ENCODE results near the gene PIK3C2G. TPM values are rescaled to one million over a fixed set of nuclear protein-coding genes. Genes with fewer than 3 reads are reported as not detected.
"Not testable (repeated sequence)": the region's sequence is repeated elsewhere in the genome, so short reads cannot be mapped to it uniquely, and the experiment has no call there.

The PIK3C2G gene
- total and polyA plus RNA-seq, 2 donors from 2014 or later = 4.4 to 5.8 TPM

GRCh38 chr12:18502422-18502968, 241.2 kb downstream of the PIK3C2G start:
- Histone ChIP-seq H3K27ac (ENCODE audit: low read depth in 2 of 2, low read length in 2 of 2) (no peak overlapping the region), H3K27me3 (ENCODE audit: control insufficient read depth, insufficient read depth, low read length) (no peaks in the 10 kb centered on the region), H3K9me3 (ENCODE audit: control insufficient read depth in 2 of 3, insufficient read depth in 1 of 3, low read length in 3 of 3) (no peaks in the 10 kb centered on the region), H3K36me3 (ENCODE audit: control insufficient read depth in 2 of 3, insufficient read depth in 3 of 3, low read length in 3 of 3) (no peaks in the 10 kb centered on the region), H3K9ac (ENCODE audit: low read length in 3 of 3) (no peak overlapping the region), H3K4me1 (ENCODE audit: control insufficient read depth in 2 of 3, insufficient read depth in 2 of 3, low read depth in 1 of 3, low read length in 3 of 3) (no peaks in the 10 kb centered on the region), H3K4me3 (ENCODE audit: low read length in 3 of 3) (no peak overlapping the region)
- DNase-seq (no peak), FAIRE-seq (no peak)
- intact Hi-C loops (cut with DNase I) = no loop called here
- no peak for TF ChIP-seq CTCF (IDR thresholded peaks at IDR 0.05; ENCODE audit: borderline replicate concordance, extremely low read depth, insufficient read depth)

DNA sequence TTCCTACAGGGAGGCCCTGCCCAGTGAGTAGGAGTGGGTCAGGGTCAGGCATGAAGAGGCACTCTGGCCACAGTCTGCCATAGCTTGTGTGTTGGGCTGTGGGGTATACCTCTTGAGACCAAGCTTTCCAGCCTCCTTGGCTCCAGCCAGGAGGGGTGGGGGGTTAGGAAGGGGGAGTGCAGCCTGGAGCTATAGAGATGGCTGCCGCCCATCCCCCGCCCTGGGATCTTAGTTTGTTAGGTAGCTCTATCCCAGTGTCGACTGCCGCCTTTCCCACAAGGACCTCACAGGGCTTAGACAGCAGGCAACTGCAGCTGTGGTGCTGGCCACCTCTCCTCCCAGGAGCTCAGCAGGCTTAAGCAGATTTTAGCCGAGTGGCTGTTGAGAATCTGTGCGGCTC, 260.1 kb downstream of the PIK3C2G start:
- Histone ChIP-seq H3K9ac (ENCODE audit: low read length in 3 of 3) (no peak overlapping the region), H3K9me3 (ENCODE audit: control insufficient read depth in 2 of 3, insufficient read depth in 1 of 3, low read length in 3 of 3) (no peaks in the 10 kb centered on the region), H3K4me3 (ENCODE audit: low read length in 3 of 3) (no peak overlapping the region), H3K4me1 (ENCODE audit: control insufficient read depth in 2 of 3, insufficient read depth in 2 of 3, low read depth in 1 of 3, low read length in 3 of 3) (no peaks in the 10 kb centered on the region), H3K36me3 (ENCODE audit: control insufficient read depth in 2 of 3, insufficient read depth in 3 of 3, low read length in 3 of 3) (no peaks in the 10 kb centered on the region), H3K27me3 (ENCODE audit: control insufficient read depth, insufficient read depth, low read length) (no peaks in the 10 kb centered on the region), H3K27ac (ENCODE audit: low read depth in 2 of 2, low read length in 2 of 2) (no peak overlapping the region)
- DNase-seq (peak in 1 of 5 donors; percentile 68), FAIRE-seq (no peak)
- intact Hi-C loops (cut with DNase I) = no loop called here
- no peak for TF ChIP-seq CTCF (IDR thresholded peaks at IDR 0.05; ENCODE audit: borderline replicate concordance, extremely low read depth, insufficient read depth)

DNA sequence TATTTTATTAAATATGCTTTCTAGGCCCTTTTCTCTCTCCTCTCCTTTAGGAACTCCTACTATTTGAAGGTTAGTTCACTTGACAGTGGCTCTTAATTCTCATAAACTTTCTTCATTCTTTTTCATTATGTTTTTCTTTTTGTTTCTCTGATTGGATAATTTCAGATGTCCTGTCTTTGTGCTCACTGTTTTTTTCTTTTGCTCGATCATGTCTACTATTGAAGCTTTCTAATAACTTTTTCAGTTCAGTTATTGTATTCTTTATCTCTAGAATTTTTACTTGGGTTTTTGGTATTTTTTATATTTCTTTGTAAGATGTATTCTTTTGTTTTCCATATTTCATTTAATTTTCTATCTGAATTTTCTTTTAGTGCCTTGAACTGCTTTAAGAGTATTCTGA, 261.5 kb downstream of the PIK3C2G start:
- H3K9me3 ChIP-seq (ENCODE audit: control insufficient read depth in 2 of 3, insufficient read depth in 1 of 3, low read length in 3 of 3) = no peaks in the 10 kb centered on the region
- no peak overlapping the region for H3K27ac ChIP-seq (ENCODE audit: low read depth in 2 of 2, low read length in 2 of 2)
- no peaks in the 10 kb centered on the region for H3K36me3 ChIP-seq (ENCODE audit: control insufficient read depth in 2 of 3, insufficient read depth in 3 of 3, low read length in 3 of 3)
- H3K4me1 ChIP-seq (ENCODE audit: control insufficient read depth in 2 of 3, insufficient read depth in 2 of 3, low read depth in 1 of 3, low read length in 3 of 3) = no peaks in the 10 kb centered on the region
- intact Hi-C loops (cut with DNase I) = no loop called here
- FAIRE-seq (no peak), DNase-seq (no peak)
- no peak overlapping the region for H3K9ac ChIP-seq (ENCODE audit: low read length in 3 of 3)
- H3K4me3 ChIP-seq (ENCODE audit: low read length in 3 of 3) = no peak overlapping the region
- TF ChIP-seq CTCF (IDR thresholded peaks at IDR 0.05; ENCODE audit: borderline replicate concordance, extremely low read depth, insufficient read depth) = no peak
- no peaks in the 10 kb centered on the region for H3K27me3 ChIP-seq (ENCODE audit: control insufficient read depth, insufficient read depth, low read length)

DNA sequence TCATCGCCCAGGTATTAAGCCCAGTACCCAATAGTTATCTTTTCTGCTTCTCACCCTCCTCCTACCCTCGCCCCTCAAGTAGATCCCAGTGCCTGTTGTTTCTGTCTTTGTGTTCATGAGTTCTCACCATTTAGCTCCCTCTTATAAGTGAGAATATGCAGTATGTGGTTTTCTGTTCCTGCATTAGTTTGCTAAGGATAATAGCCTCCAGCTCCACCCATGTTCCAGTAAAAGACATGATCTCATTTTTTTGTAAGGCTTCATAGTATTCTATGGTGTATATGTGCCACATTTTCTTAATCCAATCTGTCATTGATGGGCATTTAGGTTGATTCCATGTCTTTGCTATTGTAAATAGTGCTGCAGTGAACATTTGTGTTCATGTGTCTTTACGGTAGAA, 281.2 kb downstream of the PIK3C2G start:
- H3K9me3 ChIP-seq (ENCODE audit: control insufficient read depth in 2 of 3, insufficient read depth in 1 of 3, low read length in 3 of 3); H3K4me1 ChIP-seq (ENCODE audit: control insufficient read depth in 2 of 3, insufficient read depth in 2 of 3, low read depth in 1 of 3, low read length in 3 of 3); H3K27me3 ChIP-seq (ENCODE audit: control insufficient read depth, insufficient read depth, low read length); FAIRE-seq; intact Hi-C loops (cut with DNase I); H3K27ac ChIP-seq (ENCODE audit: low read depth in 2 of 2, low read length in 2 of 2); H3K36me3 ChIP-seq (ENCODE audit: control insufficient read depth in 2 of 3, insufficient read depth in 3 of 3, low read length in 3 of 3); H3K4me3 ChIP-seq (ENCODE audit: low read length in 3 of 3); H3K9ac ChIP-seq (ENCODE audit: low read length in 3 of 3); DNase-seq: not testable (repeated sequence)

All from kidney (tissue), 14 donors.